ENCODE measurements around the gene MBTD1. TPM values are rescaled to one million over a fixed set of nuclear protein-coding genes. Genes with fewer than 3 reads are reported as not detected.

The MBTD1 gene
- total RNA-seq, 2 experiments from 2014 or later, result 7.0 to 10.2 TPM

GRCh38 chr17:51200295-51200694 is 59.6 kb downstream of the MBTD1 start:
- Mint-ChIP-seq H3K4me3 (no peak overlapping the region), H3K4me1 (ENCODE audit: low read depth) (no peaks in the 10 kb centered on the region), H3K9me3 (no peaks in the 10 kb centered on the region), H3K27ac (no peak overlapping the region), H3K36me3 (ENCODE audit: low read depth) (peaks cover 14% of the 10 kb centered on the region), H3K27me3 (no peaks in the 10 kb centered on the region)
- intact Hi-C loops (cut with micrococcal nuclease), result no loop called here
- no peak for TF ChIP-seq CTCF (IDR thresholded peaks at IDR 0.05)
- DNase-seq (no peak), ATAC-seq (no peak)
- CTCF ChIA-PET, result interaction anchor here (1.2 kb wide), 1 partner anchor 13 kb away, joined by 3 read pairs; no protein-coding TSS in a partner anchor
- POLR2A ChIA-PET, result interaction anchor here (1.0 kb wide), 1 partner anchor 55 kb away, joined by 3 read pairs; no protein-coding TSS in a partner anchor

GRCh38 chr17:51197754-51198153 is 62.1 kb downstream of the MBTD1 start:
- no peak for ATAC-seq
- ChIA-PET POLR2A (no interaction called here), CTCF (no interaction called here)
- H3K4me1 Mint-ChIP-seq (ENCODE audit: low read depth), result no peaks in the 10 kb centered on the region
- no peak overlapping the region for H3K27ac Mint-ChIP-seq
- DNase-seq, result no peak
- no peak for TF ChIP-seq CTCF (IDR thresholded peaks at IDR 0.05)
- H3K9me3 Mint-ChIP-seq, result no peaks in the 10 kb centered on the region
- intact Hi-C loops (cut with micrococcal nuclease), result no loop called here
- H3K27me3 Mint-ChIP-seq, result no peaks in the 10 kb centered on the region
- no peak overlapping the region for H3K4me3 Mint-ChIP-seq
- peaks cover 11% of the 10 kb centered on the region for H3K36me3 Mint-ChIP-seq (ENCODE audit: low read depth)

- DNase-seq (no peak), ATAC-seq (no peak)
- intact Hi-C loops (cut with micrococcal nuclease), result no loop called here
- TF ChIP-seq CTCF (IDR thresholded peaks at IDR 0.05), result no peak
- Mint-ChIP-seq H3K4me3 (no peak overlapping the region), H3K9me3 (no peaks in the 10 kb centered on the region), H3K36me3 (ENCODE audit: low read depth) (peaks cover 12% of the 10 kb centered on the region), H3K27me3 (no peaks in the 10 kb centered on the region), H3K27ac (no peak overlapping the region), H3K4me1 (ENCODE audit: low read depth) (no peaks in the 10 kb centered on the region)
- ChIA-PET POLR2A (no interaction called here), CTCF (interaction anchor here (1.2 kb wide), 1 partner anchor 11 kb away, joined by 3 read pairs; no protein-coding TSS in a partner anchor)
These were observed 68.0 kb downstream of the MBTD1 start for GRCh38 chr17:51191895-51192294.

GRCh38 chr17:51189628-51190027 is 70.2 kb downstream of the MBTD1 start:
- intact Hi-C loops (cut with micrococcal nuclease), result no loop called here
- POLR2A ChIA-PET, result no interaction called here
- no peaks in the 10 kb centered on the region for H3K27me3 Mint-ChIP-seq
- H3K4me1 Mint-ChIP-seq (ENCODE audit: low read depth), result no peaks in the 10 kb centered on the region
- no peak overlapping the region for H3K27ac Mint-ChIP-seq
- no peak for TF ChIP-seq CTCF (IDR thresholded peaks at IDR 0.05)
- ATAC-seq (no peak), DNase-seq (no peak)
- CTCF ChIA-PET, result no interaction called here
- no peak overlapping the region for H3K4me3 Mint-ChIP-seq
- no peaks in the 10 kb centered on the region for H3K9me3 Mint-ChIP-seq
- H3K36me3 Mint-ChIP-seq (ENCODE audit: low read depth), result peaks cover 16% of the 10 kb centered on the region

- Mint-ChIP-seq H3K36me3 (ENCODE audit: low read depth) (peaks cover 18% of the 10 kb centered on the region), H3K27ac (no peak overlapping the region), H3K4me3 (no peak overlapping the region), H3K27me3 (no peaks in the 10 kb centered on the region), H3K4me1 (ENCODE audit: low read depth) (no peaks in the 10 kb centered on the region), H3K9me3 (no peaks in the 10 kb centered on the region)
- DNase-seq (no peak), ATAC-seq (no peak)
- CTCF ChIA-PET, result no interaction called here
- intact Hi-C loops (cut with micrococcal nuclease), result no loop called here
- no peak for TF ChIP-seq CTCF (IDR thresholded peaks at IDR 0.05)
- POLR2A ChIA-PET, result no interaction called here
These were observed 70.7 kb downstream of the MBTD1 start for GRCh38 chr17:51189162-51189561.
